ENCODE data around the gene HES1.
"Not testable (repeated sequence)": the region's sequence is repeated elsewhere in the genome, so short reads cannot be mapped to it uniquely, and the experiment has no call there.

Gene HES1

DNA sequence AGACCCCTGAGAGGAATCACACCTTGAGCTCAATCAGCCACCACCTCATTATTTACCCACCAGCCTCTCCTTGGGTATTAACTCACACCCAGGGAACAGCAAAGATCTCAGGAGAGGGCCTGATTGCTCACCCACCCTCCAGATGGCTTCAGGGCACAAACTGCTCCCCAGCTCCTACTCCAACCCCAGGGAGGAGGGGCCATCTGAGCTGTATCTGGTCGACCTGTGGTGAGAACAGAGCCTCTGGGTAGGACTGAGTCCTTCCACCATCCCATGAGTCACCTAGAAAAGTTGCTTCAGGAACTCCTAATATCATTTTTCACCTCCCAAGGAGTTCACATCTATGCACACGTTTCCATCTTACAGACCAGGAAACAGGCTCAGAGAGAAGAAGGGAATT is 44.8 kb upstream of the HES1 start:
- Histone ChIP-seq H3K4me2 (ENCODE audit: low read length) (no peak overlapping the region), H3K27ac (ENCODE audit: low read length) (no peak overlapping the region), H4K20me1 (ENCODE audit: insufficient read depth, low read length) (no peaks in the 10 kb centered on the region), H3K27me3 (ENCODE audit: low read depth, low read length) (peaks cover 41% of the 10 kb centered on the region), H3K9me3 (ENCODE audit: insufficient read depth, low read length) (no peaks in the 10 kb centered on the region), H3K4me3 (ENCODE audit: low read length) (no peak overlapping the region), H3K9ac (ENCODE audit: low read length) (no peak overlapping the region), H3K4me1 (ENCODE audit: low read length) (peaks cover 51% of the 10 kb centered on the region), H3K36me3 (replicated peaks; ENCODE audit: low read depth, low read length) (no peaks in the 10 kb centered on the region), H3K79me2 (ENCODE audit: low read length) (no peaks in the 10 kb centered on the region), H2AFZ (ENCODE audit: low read depth, low read length) (no peak overlapping the region)
- no peak for TF ChIP-seq CTCF (IDR thresholded peaks at IDR 0.05; ENCODE audit: low read depth, low read length)
- no peak for TF ChIP-seq EZH2phosphoT487 (IDR thresholded peaks at IDR 0.05; ENCODE audit: low read depth)

DNA sequence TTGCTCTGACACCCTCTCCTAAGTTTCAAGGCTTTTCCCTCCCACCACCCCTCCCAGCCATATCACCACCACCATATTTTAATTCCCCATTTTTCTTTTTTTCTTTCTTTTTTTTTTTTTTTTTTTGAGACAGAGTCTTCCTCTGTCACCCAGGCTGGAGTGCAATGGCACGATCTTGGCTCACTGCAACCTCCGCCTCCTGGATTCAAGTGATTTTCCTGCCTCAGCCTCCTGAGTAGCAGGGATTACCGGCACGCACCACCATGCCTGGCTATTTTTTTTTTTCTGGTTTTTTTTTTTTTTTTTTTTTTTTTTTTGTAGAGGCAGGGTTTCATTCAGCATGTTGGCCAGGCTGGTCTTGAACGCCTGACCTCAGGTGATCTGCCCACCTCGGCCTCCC is 44.1 kb upstream of the HES1 start:
- H3K4me2 ChIP-seq (ENCODE audit: low read length); H2AFZ ChIP-seq (ENCODE audit: low read depth, low read length); H3K79me2 ChIP-seq (ENCODE audit: low read length); H3K27ac ChIP-seq (ENCODE audit: low read length); H3K9me3 ChIP-seq (ENCODE audit: insufficient read depth, low read length); H3K4me3 ChIP-seq (ENCODE audit: low read length); H3K36me3 ChIP-seq (replicated peaks; ENCODE audit: low read depth, low read length); H3K9ac ChIP-seq (ENCODE audit: low read length); H4K20me1 ChIP-seq (ENCODE audit: insufficient read depth, low read length): not testable (repeated sequence)
- Histone ChIP-seq H3K27me3 (ENCODE audit: low read depth, low read length) (peaks cover 33% of the 10 kb centered on the region), H3K4me1 (ENCODE audit: low read length) (peaks cover 43% of the 10 kb centered on the region)

DNA sequence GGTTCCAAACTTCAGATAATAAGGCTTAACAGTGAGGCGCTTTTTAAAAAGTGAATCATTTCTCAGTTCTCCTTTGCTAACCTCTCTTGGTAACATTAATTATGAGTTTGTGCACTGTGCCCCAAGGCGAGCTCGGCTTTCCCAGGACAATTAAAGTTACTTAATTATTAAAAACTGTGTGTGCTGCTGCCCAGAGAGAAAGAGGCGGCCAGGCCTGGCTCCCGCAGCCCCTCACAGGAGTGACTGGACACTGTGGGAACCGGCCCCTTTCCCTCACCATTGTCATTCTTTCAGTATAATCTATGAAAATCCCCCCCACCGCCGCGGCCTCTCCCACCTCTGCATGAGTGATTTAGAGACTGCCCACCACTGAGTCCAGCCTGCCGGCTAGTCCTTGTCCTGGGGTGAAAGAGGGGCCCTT is 43.1 kb upstream of the HES1 start:
- TF ChIP-seq CTCF (IDR thresholded peaks at IDR 0.05; ENCODE audit: low read depth, low read length) (no peak), EZH2phosphoT487 (IDR thresholded peaks at IDR 0.05; ENCODE audit: low read depth) (no peak)
- no peak overlapping the region for H2AFZ ChIP-seq (ENCODE audit: low read depth, low read length)
- peaks cover 29% of the 10 kb centered on the region for H3K27me3 ChIP-seq (ENCODE audit: low read depth, low read length)
- no peaks in the 10 kb centered on the region for H3K36me3 ChIP-seq (replicated peaks; ENCODE audit: low read depth, low read length)
- peak overlapping the region; percentile 14; the same call in 1 of the 2 replicates for H3K4me3 ChIP-seq (ENCODE audit: low read length)
- H3K4me1 ChIP-seq (ENCODE audit: low read length), result peaks cover 42% of the 10 kb centered on the region
- peak overlapping the region; percentile 57 for H3K4me2 ChIP-seq (ENCODE audit: low read length)
- H3K27ac ChIP-seq (ENCODE audit: low read length), result no peak overlapping the region
- H3K9me3 ChIP-seq (ENCODE audit: insufficient read depth, low read length), result no peaks in the 10 kb centered on the region
- no peaks in the 10 kb centered on the region for H3K79me2 ChIP-seq (ENCODE audit: low read length)
- H4K20me1 ChIP-seq (ENCODE audit: insufficient read depth, low read length), result no peaks in the 10 kb centered on the region
- H3K9ac ChIP-seq (ENCODE audit: low read length), result peak overlapping the region; percentile 7; the same call in 1 of the 2 replicates

- H3K79me2 ChIP-seq (ENCODE audit: low read length), result no peaks in the 10 kb centered on the region
- no peaks in the 10 kb centered on the region for H3K9me3 ChIP-seq (ENCODE audit: insufficient read depth, low read length)
- H3K4me3 ChIP-seq (ENCODE audit: low read length), result no peak overlapping the region
- H3K4me2 ChIP-seq (ENCODE audit: low read length), result 0 out of 2 replicates have a peak overlapping the region, but pooled peaks have one; percentile 11
- no peak overlapping the region for H3K9ac ChIP-seq (ENCODE audit: low read length)
- peaks cover 30% of the 10 kb centered on the region for H3K27me3 ChIP-seq (ENCODE audit: low read depth, low read length)
- TF ChIP-seq EZH2phosphoT487 (IDR thresholded peaks at IDR 0.05; ENCODE audit: low read depth) (no peak), CTCF (IDR thresholded peaks at IDR 0.05; ENCODE audit: low read depth, low read length) (no peak)
- H3K27ac ChIP-seq (ENCODE audit: low read length), result no peak overlapping the region
- peaks cover 44% of the 10 kb centered on the region for H3K4me1 ChIP-seq (ENCODE audit: low read length)
- no peaks in the 10 kb centered on the region for H4K20me1 ChIP-seq (ENCODE audit: insufficient read depth, low read length)
- no peaks in the 10 kb centered on the region for H3K36me3 ChIP-seq (replicated peaks; ENCODE audit: low read depth, low read length)
- no peak overlapping the region for H2AFZ ChIP-seq (ENCODE audit: low read depth, low read length)
Observed at GRCh38 chr3:194093842-194094241, 42.1 kb upstream of the HES1 start.

- no peaks in the 10 kb centered on the region for H4K20me1 ChIP-seq (ENCODE audit: insufficient read depth, low read length)
- no peaks in the 10 kb centered on the region for H3K79me2 ChIP-seq (ENCODE audit: low read length)
- no peak overlapping the region for H3K4me2 ChIP-seq (ENCODE audit: low read length)
- no peak overlapping the region for H3K9ac ChIP-seq (ENCODE audit: low read length)
- H3K27me3 ChIP-seq (ENCODE audit: low read depth, low read length), result peaks cover 43% of the 10 kb centered on the region
- peaks cover 48% of the 10 kb centered on the region for H3K4me1 ChIP-seq (ENCODE audit: low read length)
- TF ChIP-seq EZH2phosphoT487 (IDR thresholded peaks at IDR 0.05; ENCODE audit: low read depth) (no peak), CTCF (IDR thresholded peaks at IDR 0.05; ENCODE audit: low read depth, low read length) (no peak)
- H3K27ac ChIP-seq (ENCODE audit: low read length), result no peak overlapping the region
- no peak overlapping the region for H3K4me3 ChIP-seq (ENCODE audit: low read length)
- no peaks in the 10 kb centered on the region for H3K9me3 ChIP-seq (ENCODE audit: insufficient read depth, low read length)
- no peak overlapping the region for H2AFZ ChIP-seq (ENCODE audit: low read depth, low read length)
- H3K36me3 ChIP-seq (replicated peaks; ENCODE audit: low read depth, low read length), result no peaks in the 10 kb centered on the region
Observed at GRCh38 chr3:194095464-194095863, 40.5 kb upstream of the HES1 start.

Data from OCI-LY3 (cell line).